ENCODE measurements around the gene OSBPL8.

GRCh38 chr12:76559400-76560085 is at the start of gene OSBPL8:
- TF ChIP-seq CTCF (IDR thresholded peaks at IDR 0.05; ENCODE audit: control extremely low read depth in 1 of 3, insufficient read depth in 1 of 3, low read depth in 1 of 3, low read length in 3 of 3) (peak; percentile 10 to 31 (median 18); a peak in 3 of 4 replicates), POLR2A (IDR thresholded peaks at IDR 0.05; ENCODE audit: control extremely low read depth in 1 of 2, low read depth in 2 of 2, low read length in 2 of 2) (peak; percentile 90 to 96), YY1 (IDR thresholded peaks at IDR 0.05; ENCODE audit: low read depth, low read length) (no peak), JUN (IDR thresholded peaks at IDR 0.05; ENCODE audit: low read depth, low read length) (no peak), SP4 (IDR thresholded peaks at IDR 0.05; ENCODE audit: low read length) (no peak), SIX5 (IDR thresholded peaks at IDR 0.05; ENCODE audit: low read depth, low read length) (no peak), MAFK (IDR thresholded peaks at IDR 0.05; ENCODE audit: low read depth, low read length) (no peak), PHF8 (conservative IDR thresholded peaks at IDR 0.05; ENCODE audit: low read depth, low read length) (peak; percentile 75; the same call in 1 of the 2 replicates), TEAD4 (IDR thresholded peaks at IDR 0.05; ENCODE audit: low read depth, low read length) (0 out of 2 replicates have a peak, but pooled peaks have one; percentile 1), CHD2 (IDR thresholded peaks at IDR 0.05; ENCODE audit: low read length) (no peak)

All from H1 (cell line).